HG03558 (cell line): ENCODE results near the gene SREBF1.

Source experiments
- ATAC-seq: cut with Tn5 transposase; IDR thresholded peaks from one replicate; pipeline ENCODE4 v1.9.1; 2021; ENCODE audit warnings: moderate number of reproducible peaks; ENCODE audit not compliant: unreplicated experiment; ENCODE audit errors: extremely low read depth

Gene SREBF1

GRCh38 chr17:17826942-17827785 is 9.6 kb downstream of the SREBF1 start:
- no peak for ATAC-seq

- ATAC-seq = no peak
Observed at GRCh38 chr17:17826342-17826713, 10.5 kb downstream of the SREBF1 start.

GRCh38 chr17:17824783-17825614 is 11.8 kb downstream of the SREBF1 start:
- ATAC-seq = no peak

- ATAC-seq = no peak
Observed at GRCh38 chr17:17824119-17824782, 12.5 kb downstream of the SREBF1 start.

GRCh38 chr17:17823433-17824118 is 13.2 kb downstream of the SREBF1 start:
- peak; percentile 34 for ATAC-seq

GRCh38 chr17:17822616-17823015 is 14.2 kb downstream of the SREBF1 start:
- ATAC-seq = no peak

- ATAC-seq = no peak
Observed at GRCh38 chr17:17822189-17822588, 14.6 kb downstream of the SREBF1 start.

- no peak for ATAC-seq
Observed at GRCh38 chr17:17820463-17821158, 16.2 kb downstream of the SREBF1 start.

GRCh38 chr17:17820046-17820445 is 16.7 kb downstream of the SREBF1 start:
- ATAC-seq = no peak

- peak; percentile 41 for ATAC-seq
Observed at GRCh38 chr17:17819561-17819995, 17.2 kb downstream of the SREBF1 start.

- no peak for ATAC-seq
Observed at GRCh38 chr17:17819111-17819510, 17.7 kb downstream of the SREBF1 start.

- no peak for ATAC-seq
Observed at GRCh38 chr17:17818088-17818526, 18.7 kb downstream of the SREBF1 start.

- no peak for ATAC-seq
Observed at GRCh38 chr17:17817552-17817947, 19.2 kb downstream of the SREBF1 start.

- ATAC-seq = no peak
Observed at GRCh38 chr17:17816831-17817551, 19.8 kb downstream of the SREBF1 start.

- ATAC-seq = no peak
Observed at GRCh38 chr17:17816240-17816814, 20.5 kb downstream of the SREBF1 start.

GRCh38 chr17:17815436-17816200 is 21.2 kb downstream of the SREBF1 start:
- ATAC-seq = no peak

- ATAC-seq = no peak
Observed at GRCh38 chr17:17815062-17815406, 21.8 kb downstream of the SREBF1 start.
